Stimulated activated CD8-positive, alpha-beta memory T cell treated with anti-CD3 and anti-CD28 coated beads, Interleukin-7, amount 100 ng/mL, for 4 hours (primary cell): Measurements from ENCODE around the gene ZBTB38.

Experiments used
- DNase-seq, 2 donors: peaks; one replicate each; pipeline ENCODE4 v3.0.0-alpha.2; 2020; ENCODE audit warnings: low read depth in 2 of 2

Gene ZBTB38

GRCh38 chr3:141366285-141367037, 1.8 kb upstream of the ZBTB38 start:
- no peak for DNase-seq

GRCh38 chr3:141367038-141367730, 1.1 kb upstream of the ZBTB38 start:
- DNase-seq, result no peak

DNA sequence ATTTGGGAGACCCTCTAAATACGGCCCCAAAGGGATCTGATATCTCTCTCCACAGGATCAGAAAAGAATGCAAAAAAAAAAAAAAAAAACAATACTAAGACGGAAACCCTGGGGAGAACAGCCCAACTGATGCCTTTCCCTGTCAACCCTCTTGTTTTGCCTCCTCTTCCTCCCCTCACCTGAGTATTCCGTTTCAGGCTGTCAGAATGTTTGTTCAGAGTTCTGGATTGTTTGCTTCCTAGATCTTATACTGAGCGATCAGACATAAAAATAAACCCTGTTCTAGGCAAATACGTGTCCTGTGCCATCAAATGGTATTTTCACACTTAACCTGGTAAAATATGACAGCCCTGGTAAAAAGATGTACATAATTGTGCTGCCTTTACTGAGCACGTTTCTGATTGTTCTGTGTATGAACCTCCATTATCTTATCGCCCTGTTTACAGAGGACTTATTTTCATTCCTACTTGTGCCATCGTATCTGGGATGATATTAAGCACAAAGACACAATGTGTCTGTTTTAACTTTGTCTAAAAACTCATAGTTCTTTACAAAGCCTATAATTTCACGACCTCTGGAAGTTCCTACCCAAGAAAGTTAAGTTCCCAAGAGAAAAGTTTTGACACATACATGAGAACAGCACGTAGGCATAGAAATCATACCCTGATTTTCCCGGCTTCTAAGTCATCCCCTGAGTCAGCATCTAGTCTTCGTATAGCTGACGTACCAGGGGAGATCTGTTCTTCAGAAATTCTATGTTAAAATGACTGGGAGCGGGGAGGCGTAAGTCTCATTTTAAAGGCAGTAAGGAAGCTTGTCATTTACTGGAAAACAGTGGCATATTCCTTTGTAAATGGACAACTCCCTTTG, 856 bp downstream of the ZBTB38 start:
- DNase-seq, result no peak

DNA sequence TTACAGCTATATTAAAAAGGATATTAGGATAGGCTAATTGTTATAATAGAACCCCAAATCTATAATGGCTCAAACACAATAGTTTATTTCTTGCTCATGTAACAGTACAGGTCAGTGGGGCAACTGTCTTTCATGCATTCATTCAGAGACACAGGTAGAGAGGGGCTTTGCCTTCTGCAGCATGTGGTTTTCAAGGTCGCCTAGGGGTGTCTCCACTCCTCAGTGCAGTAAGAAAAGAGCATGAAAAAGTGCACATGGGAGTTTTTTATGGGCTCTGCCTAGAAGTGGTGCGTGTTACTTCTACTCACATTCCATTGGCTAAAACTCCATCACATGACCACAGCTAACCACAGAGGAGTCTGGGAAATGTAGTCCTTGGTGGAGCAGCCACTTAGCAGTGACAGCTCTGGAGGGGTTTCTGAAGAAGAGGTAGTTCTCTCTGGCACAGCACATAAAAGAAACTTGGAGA, 1.8 kb downstream of the ZBTB38 start:
- peak; percentile 18 to 44 for DNase-seq

DNA sequence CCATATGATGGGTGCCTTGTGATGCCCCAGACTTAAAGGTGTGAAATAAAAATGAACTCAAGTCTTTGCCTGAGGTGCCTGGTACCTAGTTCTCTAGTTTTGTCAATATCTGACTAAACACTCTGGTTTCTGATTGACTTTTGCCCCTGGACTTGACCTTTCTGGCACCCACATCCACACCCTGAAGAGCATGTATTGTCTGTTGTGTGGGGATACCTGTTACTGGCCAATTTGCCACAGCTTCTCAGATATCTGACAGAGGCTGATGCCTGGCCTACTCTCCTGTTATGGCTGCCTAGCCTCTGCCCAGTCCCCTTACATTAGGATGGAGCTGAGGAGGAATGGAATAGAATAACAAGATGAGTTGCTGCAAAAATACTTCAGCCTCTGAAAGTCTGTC, 3.6 kb downstream of the ZBTB38 start:
- no peak for DNase-seq

- no peak for DNase-seq
Observed at GRCh38 chr3:141372656-141373055, 4.4 kb downstream of the ZBTB38 start.

- no peak for DNase-seq
Observed at GRCh38 chr3:141373232-141373631, 4.9 kb downstream of the ZBTB38 start.

DNA sequence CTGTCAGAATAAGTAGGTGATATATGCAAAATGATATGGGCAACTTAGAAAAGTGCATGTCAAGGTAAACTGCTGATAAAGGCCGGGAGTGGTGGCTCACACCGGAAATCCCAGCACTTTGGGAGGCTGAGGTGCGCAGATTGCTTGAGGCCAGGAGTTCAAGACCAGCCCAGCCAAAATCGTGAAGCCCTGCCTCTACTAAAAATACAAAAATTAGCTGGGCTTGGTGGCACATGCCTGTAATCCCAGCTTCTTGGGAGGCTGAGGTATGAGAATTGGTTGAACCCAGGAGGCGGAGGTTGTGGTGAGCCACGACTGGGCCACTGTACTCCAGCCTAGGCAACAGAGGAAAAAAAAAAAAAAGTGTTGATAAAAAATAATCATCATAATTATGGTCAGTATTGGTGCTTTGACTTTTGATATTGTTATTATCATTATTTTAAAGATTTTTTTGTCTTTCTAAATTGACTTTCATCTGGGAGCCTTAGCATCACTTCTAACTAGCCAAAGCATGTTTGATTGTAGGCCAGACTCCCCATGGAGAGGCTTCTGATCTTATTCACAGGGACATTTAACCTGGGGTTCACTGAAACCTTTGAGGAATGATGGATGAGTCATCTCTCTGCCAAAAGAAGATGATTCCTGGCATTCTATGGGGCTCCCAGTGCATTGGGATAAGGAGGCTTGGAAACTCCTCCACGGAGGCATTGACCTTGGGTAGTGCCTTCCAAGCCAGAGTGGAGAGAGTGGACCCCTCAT, 5.6 kb downstream of the ZBTB38 start:
- no peak for DNase-seq

DNA sequence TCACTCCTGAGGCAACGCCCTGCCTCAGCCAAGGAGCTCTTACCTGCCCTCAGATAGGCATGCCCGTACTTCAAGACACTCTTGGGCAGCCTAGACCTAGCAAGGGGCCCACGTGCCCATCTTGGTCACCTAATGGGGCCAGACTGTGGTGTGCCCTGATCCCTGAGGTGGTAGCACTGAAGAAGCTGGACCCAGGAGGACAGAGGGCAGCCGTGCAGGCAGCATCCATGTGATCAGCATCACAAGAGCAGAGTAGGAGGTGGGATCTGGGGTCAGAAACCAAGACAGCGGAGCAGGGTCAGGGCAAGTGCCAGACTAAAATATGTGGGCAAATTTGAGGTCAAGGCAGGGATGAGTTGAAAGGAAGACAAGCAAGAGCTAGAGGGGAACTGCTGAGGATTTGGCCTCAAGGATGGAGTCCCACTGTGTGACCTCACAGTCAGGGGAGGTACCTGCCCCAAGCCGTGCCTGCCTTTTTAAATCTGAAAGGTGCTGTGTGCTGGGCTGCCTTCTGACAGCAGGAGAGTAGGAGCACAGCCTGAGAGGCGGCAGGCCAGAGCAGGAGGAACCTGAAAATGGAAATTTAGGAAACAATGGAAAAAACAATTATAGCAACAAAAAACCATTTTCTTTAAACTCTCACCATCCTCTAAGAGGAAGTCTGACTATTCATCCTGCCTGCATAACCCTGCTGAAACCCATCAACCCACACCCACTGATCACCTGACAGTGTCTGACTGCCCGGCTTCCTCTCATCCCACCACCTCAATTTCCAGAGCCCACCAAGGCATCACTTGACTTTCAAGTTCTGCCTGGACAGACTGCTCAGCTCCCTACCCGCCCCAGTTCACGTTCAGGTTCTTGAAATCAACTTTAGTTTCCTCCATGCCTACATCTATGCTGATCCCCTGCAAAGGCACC, 7.3 kb downstream of the ZBTB38 start:
- DNase-seq, result no peak

DNA sequence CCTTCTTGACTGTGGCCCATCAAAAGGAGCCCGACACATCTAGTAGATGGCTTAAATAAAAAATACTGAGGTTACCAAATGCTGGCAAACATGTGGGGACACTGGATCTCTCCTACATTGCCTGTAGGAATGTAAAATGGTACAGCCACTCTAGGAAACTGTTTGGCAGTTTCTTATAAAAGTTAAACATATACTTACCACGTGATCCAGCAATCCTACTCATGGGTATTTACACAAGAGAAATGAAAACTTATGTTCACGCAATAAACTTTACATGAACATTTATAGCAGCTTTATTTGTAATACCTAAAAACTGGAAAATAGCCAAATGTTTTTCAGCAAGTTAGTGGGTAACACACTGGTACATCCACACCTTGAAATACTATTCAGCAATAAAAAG, 9.1 kb downstream of the ZBTB38 start:
- no peak for DNase-seq

- DNase-seq, result no peak
Observed at GRCh38 chr3:141378556-141378955, 10.3 kb downstream of the ZBTB38 start.

DNA sequence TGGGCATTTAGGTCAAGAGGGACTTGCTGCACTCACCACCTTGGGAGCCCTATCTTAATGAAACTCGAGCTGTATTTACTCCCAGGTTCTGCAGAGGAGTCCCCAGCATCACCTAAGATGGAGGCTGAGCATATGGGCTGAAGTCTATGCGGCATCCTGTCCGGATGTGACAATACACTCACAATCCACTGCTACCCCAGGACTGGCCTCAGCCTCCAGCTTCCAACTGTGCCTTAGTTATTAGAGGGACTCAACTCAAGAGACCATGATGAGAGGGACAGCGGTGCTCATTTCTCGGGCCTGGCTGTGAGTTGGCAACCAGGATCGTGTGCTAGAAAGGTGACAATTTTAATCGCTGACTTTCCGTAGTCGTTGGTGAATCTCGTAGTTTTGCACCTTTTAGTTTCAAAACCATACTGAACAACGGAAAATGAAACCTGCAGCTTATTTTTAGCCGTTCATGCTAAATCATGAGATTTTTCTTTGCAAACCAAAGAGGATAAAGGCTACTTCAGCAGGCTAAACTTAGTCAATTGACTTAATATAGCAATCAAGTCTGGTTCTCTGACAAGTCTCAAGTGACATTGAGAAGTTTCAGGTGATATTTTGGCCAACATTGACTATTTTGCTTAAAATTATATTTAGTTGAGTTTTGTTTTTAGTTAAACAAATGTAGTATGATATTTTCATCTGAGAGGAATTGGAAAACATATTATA, 11.1 kb downstream of the ZBTB38 start:
- DNase-seq, result no peak

GRCh38 chr3:141380279-141380678, 12.0 kb downstream of the ZBTB38 start:
- no peak for DNase-seq

DNA sequence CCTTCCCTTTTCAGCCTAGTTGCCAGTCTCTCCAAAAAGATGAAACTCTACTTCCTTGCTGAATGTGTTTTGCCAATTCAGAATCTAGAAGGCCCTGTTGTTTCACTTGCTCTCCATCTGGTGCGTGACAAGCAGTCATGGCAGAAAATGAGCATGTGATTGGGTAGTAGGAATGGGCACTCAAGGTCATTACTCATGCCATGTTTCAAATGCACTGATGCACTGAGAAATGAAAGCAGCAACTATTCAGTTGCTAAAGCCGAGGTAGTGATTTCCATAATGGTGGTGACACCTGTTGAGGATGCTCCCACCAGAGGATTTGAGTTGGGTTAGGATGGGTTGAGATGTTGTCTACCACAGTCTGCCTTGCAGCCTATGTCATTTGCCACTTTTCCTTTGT, 12.7 kb downstream of the ZBTB38 start:
- DNase-seq, result no peak

GRCh38 chr3:141382571-141382970, 14.3 kb downstream of the ZBTB38 start:
- DNase-seq, result no peak

DNA sequence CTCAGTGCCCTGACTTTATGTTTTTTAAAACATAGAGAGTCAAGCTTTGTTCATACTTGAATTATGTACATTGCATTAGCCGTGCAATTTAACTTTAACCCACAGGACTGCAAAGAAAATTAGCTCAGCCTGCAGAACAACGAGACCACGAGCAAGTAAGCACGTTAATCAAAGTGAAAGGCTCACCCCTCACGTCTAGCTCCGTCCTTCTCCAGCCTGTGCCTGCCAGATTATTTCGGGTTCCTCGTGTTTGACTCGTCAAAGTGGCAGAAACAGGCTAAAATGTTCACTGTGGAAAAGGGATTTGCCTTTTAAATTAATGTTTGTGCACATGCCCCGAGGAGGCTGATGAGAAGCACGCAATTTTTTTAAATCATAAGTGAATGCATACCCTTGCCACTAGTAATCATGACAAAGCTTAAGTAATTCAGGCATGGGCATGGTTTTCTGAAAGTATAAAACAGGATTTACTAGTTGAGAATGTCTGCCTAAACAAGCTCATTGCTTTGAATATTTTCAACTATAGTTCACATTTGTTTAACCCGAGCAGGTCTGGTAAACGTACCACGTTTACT, 15.3 kb downstream of the ZBTB38 start:
- DNase-seq, result no peak

- DNase-seq, result no peak
Observed at GRCh38 chr3:141384157-141384556, 15.9 kb downstream of the ZBTB38 start.

DNA sequence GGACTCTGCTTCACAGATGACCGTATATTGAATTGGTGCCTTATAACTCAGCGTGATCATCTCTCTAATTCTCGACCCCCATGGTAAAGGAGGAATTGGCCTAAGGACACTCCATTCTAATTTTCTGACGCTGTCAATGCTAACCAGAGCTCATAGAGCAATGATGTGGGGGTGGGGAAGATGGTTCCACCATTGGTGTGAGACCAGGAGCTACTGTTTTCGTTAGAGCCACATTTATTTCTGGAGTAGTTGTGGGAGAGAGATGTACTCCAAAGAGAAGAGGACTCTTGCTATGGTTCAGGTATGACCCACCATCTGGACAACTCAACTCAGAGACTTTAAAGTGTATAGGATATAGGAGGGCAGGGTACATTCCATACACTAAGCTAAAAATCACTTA, 16.3 kb downstream of the ZBTB38 start:
- no peak for DNase-seq

GRCh38 chr3:141385406-141386125, 17.3 kb downstream of the ZBTB38 start:
- no peak for DNase-seq
